Skin epidermis (tissue), 12 donors: Measurements from ENCODE around the gene BOLL.
"Not testable (repeated sequence)": the region's sequence is repeated elsewhere in the genome, so short reads cannot be mapped to it uniquely, and the experiment has no call there.

Source experiments
- H3K27ac ChIP-seq, 21 experiments: fragments of 200-600 bp; sonication (generic) in 11 of 21; one replicate each; pipeline ENCODE4 v1.5.0; 2020; ENCODE audit warnings: mild to moderate bottlenecking in 3 of 21, inconsistent platforms in 2 of 21, moderate library complexity in 2 of 21
- H3K4me3 ChIP-seq, 7 experiments: fragments of 200-600 bp; sonication (generic) in 2 of 7; one replicate each; pipeline ENCODE4 v1.5.0; 2020; ENCODE audit warnings: inconsistent platforms in 2 of 7, mild to moderate bottlenecking in 2 of 7, moderate library complexity in 1 of 7

The BOLL gene

DNA sequence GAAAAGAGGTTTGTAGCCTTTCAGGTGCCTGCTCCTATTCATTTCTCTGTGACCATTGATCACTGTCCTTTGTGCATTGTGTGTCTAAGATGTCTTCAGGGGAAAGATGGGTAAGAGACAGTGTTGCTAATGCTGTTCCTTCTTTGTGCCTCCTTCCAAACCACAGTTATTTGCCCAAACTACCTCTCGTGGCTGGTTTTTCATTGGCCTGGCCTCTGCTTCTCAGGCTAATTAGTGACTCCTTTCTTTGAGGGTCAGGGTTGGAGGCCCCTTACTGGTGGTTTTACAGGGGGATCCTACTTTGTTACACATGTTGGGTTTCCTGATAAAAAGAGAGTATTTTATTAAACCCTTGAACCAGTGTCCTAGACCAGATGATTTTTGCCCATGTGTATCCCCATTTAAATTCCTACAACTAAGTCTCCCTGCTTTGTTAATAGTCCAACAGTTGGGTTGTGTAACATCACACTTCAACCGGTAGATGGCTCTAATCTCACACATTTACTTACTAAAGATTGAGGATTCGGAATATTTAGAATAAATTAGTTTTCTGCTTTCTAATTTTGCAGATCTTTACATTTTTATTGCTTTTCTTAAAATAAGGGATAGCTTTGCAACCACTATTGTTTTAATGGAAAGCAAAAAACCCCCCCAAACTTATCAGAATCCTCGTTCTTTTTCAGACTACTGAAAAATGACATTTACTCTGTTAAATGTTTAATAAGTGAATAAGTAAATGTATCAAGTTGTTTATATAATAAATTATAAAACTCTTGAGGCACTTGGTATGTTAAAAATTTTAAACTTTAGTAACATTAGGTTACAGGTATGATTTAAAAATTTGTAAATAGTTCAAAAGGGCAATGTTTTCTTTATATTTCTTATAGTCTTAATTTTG lies 77.6 kb downstream of the BOLL start:
- Histone ChIP-seq H3K27ac (no peak overlapping the region), H3K4me3 (peak overlapping the region in 4 of 7 experiments; percentile 76 to 92 (median 88))

DNA sequence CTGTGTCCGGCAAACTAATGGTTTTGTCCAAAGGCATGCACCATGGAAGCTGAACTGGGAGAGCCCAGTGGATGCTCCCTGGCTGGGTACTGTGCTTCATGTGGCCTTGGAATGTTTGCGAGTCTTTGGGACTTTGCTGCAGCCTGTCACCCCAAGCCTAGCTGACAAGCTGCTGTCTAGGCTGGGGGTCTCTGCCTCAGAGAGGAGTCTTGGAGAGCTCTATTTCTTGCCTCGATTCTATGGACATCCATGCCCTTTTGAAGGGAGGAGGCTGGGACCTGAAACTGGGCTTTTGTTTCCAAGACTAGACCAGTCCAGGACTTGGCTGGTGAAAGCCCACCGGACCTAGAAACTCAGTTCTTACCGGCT lies 78.3 kb downstream of the BOLL start:
- Histone ChIP-seq H3K4me3 (peak overlapping the region in 6 of 7 experiments; percentile 76 to 92 (median 88)), H3K27ac (peak overlapping the region in 1 of 21 experiments; percentile 87)

DNA sequence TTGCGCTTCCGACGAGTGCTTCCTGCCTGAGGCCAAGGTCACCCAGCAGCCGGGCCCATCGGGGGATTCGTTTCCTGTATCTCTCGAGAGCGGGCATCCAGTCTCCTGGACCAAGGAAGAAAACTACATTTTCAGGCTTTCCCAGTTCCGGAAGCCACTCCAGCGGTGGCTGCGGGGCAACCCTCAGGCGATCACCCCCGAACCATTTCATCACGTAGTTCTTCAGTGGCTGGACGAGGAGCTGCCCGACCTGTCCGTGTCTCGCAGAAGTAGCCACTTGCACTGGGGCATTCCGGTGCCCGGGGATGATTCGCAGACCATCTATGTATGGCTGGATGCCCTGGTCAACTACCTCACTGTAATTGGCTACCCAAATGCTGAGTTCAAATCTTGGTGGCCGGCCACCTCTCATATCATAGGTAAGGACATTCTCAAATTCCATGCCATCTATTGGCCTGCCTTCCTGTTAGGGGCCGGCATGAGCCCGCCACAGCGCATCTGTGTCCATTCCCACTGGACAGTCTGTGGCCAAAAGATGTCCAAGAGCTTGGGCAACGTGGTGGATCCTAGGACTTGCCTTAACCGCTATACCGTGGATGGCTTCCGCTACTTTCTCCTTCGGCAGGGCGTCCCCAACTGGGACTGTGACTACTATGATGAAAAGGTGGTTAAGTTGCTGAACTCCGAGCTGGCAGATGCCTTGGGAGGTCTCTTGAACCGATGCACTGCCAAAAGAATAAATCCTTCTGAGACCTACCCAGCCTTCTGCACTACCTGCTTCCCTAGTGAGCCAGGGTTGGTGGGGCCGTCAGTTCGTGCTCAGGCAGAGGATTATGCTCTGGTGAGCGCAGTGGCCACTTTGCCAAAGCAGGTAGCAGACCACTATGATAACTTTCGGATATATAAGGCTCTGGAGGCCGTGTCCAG lies 78.9 kb downstream of the BOLL start:
- Histone ChIP-seq H3K4me3 (peak overlapping the region; percentile 71 to 92 (median 88)), H3K27ac (peak overlapping the region in 18 of 21 experiments; percentile 8 to 91 (median 73))

DNA sequence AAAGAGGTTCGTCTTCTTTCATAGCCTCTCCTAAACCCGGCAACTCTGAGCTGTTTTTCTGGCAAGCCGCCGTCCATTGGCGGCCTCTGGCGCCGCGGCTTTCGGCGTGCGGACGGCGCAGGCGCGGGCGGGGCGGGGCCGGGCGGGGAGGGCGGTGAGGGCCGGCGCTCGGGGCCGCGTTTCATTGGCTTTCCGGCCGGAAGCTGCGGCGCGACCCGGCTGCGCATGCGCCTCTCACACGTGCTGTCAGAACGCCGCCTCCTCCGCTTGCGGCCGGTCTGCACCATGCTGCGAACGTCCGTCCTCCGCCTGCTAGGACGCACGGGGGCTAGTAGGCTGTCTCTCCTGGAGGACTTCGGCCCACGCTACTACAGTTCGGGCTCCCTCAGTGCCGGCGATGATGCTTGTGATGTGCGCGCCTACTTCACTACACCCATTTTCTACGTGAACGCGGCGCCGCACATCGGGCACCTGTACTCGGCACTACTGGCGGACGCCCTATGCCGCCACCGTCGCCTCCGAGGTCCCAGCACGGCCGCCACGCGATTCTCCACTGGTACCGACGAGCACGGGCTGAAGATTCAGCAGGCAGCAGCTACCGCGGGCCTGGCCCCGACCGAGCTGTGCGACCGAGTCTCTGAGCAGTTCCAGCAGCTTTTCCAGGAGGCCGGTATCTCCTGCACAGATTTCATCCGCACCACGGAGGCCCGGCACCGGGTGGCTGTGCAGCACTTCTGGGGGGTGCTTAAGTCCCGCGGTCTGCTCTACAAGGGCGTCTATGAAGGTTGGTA lies 79.8 kb downstream of the BOLL start, which contains the start of gene MARS2:
TSS of gene MARS2 (plus strand) at position 249 of the 791 bp plus-strand sequence. CDS start at position 286, 37 bp downstream.
- Histone ChIP-seq H3K27ac (peak within 1 kb of the TSS in 20 of 21 experiments; percentile 52 to 91 (median 81)), H3K4me3 (peak within 1 kb of the TSS; percentile 71 to 92 (median 88))

DNA sequence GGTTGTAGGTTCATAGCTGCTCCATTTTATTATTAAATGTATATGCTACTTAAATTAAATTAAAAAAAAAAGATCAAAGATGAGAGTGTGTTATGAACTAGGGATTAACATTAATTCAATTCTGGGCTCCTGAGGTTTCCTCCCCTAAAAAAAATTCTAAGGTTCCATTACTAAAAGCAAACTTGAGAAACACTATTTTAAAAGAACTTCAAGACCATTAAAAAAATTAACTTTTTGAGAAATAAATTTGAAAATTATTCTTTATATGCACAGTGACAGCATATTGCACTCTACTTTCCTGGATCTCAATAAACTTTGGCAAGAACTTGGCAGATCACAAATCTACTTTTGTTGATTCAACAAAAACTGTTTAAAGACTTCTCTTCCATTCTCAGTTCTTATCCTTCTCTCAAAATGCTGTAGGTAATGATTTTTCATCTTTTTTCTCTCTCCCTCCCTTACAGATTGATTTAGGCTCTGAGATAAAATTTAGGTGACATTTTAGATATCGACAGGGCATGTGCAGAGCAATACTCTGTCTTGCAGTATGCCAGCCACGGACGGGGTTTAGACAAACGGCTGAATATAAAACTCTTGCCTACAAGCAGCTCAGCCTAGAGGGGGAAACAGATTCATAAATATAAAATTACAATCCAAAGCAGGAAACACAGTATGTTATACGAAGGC lies 80.5 kb downstream of the BOLL start:
- Histone ChIP-seq H3K27ac (peak overlapping the region in 20 of 21 experiments; percentile 48 to 91 (median 81)), H3K4me3 (peak overlapping the region; percentile 71 to 92 (median 88))

DNA sequence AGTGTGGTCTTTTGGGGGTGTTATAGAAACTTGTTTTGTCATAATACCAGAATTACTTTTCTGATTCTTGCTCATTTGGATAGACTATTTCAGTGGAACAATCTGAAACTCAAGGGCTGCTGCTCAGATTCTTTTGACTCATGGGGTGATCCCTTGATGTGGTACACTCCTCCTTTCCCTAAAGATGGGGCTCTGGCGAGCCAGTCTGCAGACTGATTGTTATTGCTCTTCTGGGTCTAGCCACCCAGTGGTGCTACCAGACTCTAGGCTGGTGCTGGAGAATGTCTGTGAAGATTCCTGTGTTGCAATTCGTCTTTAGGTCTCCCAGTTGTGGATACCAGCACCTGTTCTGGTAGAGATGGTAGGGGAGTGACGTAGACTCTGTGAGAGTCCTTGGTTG lies 84.2 kb downstream of the BOLL start:
- Histone ChIP-seq H3K27ac (no peak overlapping the region), H3K4me3 (no peak overlapping the region)

DNA sequence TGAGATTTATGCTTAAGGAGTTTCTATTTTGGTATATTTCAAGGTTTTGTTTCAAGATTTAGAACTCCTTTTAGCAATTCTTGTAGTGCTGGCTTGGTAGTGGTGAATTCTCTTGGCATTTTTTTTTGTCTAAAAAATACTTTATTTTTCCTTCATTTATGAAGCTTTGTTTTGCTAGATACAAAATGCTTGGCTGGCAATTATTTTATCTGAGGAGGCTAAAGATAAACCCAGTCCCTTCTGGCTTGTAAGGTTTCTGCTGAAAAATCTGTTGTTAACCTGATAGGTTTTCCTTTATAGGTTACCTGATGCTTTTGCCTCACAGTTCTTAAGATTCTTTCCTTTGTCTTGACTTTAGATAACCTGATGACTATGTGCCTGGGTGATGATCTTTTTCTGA lies 85.4 kb downstream of the BOLL start:
- not testable (repeated sequence) for H3K4me3 ChIP-seq, H3K27ac ChIP-seq

DNA sequence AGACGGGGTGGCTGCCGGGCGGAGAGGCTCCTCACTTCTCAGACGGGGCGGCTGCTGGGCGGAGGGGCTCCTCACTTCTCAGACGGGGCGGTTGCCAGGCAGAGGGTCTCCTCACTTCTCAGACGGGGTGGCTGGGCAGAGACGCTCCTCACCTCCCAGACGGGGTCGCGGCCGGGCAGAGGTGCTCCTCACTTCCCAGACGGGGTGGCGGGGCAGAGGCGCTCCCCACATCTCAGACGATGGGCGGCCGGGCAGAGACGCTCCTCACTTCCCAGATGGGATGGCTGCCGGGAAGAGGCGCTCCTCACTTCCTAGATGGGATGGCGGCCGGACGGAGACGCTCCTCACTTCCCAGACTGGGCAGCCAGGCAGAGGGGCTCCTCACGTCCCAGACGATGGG lies 88.5 kb downstream of the BOLL start:
- H3K4me3 ChIP-seq, H3K27ac ChIP-seq: not testable (repeated sequence)

DNA sequence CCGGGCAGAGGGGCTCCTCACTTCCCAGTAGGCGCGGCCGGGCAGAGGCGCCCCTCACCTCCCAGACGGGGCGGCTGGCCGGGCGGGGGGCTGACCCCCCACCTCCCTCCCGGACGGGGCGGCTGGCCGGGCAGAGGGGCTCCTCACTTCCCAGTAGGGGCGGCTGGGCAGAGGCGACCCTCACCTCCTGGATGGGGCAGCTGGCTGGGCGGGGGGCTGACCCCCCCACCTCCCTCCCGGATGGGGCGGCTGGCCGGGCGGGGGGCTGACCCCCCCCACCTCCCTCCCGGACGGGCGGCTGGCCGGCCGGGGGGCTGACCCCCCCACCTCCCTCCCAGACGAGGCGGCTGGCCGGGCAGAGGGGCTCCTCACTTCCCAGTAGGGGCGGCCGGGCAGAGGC lies 89.1 kb downstream of the BOLL start:
- not testable (repeated sequence) for H3K27ac ChIP-seq, H3K4me3 ChIP-seq

DNA sequence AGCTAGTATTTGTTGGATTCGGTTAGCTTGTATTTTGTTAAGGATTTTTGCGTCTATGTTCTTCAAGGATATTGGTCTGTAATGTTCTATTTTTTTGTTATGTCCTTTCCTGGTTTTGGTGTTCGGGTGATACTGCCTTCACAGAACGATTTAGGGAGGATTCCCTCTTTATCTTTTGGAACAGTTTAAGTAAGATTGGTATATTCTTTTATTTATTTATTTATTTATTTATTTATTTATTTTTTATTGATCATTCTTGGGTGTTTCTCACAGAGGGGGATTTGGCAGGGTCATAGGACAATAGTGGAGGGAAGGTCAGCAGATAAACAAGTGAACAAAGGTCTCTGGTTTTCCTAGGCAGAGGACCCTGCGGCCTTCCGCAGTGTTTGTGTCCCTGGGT lies 89.9 kb downstream of the BOLL start:
- not testable (repeated sequence) for H3K27ac ChIP-seq, H3K4me3 ChIP-seq

DNA sequence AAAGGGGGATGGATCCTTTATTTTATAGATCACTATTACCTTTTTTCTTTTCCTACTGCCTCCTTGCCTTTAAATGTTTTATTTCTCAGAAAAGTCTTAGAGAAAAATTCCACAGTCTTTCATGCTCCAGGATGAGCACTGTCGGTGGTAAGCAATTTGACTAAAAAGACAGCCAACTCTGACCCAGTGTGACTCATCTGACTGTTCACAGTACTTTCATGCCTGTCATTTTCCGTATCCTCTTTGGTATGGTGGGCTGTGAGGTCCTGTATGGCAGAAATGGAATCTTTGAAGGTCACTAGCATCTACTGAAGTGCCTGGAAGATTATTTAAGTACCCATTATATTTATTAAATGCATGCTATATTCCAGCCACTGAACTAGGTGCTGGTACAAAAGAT lies 107.6 kb downstream of the BOLL start:
- H3K27ac ChIP-seq, result no peak overlapping the region
- H3K4me3 ChIP-seq, result no peak overlapping the region

DNA sequence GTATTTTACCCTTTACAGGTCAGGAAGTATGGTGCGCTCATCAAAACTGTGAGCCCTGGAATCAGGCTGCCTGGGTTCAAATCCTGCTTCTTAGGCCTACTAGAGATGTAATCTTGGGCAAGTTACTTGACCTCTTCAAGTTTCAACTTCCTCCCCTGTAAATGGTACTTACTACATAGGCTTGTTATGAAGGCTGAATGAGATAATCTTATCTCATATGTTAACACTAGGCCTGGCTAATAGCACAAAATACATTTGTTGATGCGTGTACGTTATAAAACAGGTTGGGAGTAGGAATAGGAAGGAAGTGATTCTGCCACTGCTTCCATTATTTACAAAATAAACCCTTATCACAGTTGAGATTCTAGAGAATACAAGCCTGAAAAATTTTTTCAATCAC lies 108.1 kb downstream of the BOLL start:
- Histone ChIP-seq H3K4me3 (no peak overlapping the region), H3K27ac (peak overlapping the region in 3 of 21 experiments; percentile 2 to 83 (median 37))
